ENCODE results near the gene KRTAP9-8. TPM values are rescaled to one million over a fixed set of nuclear protein-coding genes. Genes with fewer than 3 reads are reported as not detected.
"Not testable (repeated sequence)": the region's sequence is repeated elsewhere in the genome, so short reads cannot be mapped to it uniquely, and the experiment has no call there.

Gene KRTAP9-8
- total RNA-seq, 2 experiments from 2014 or later, result not detected

GRCh38 chr17:41232399-41233105 is 5.2 kb upstream of the KRTAP9-8 start, which contains the start of gene KRTAP9-3:
Gene KRTAP9-3, plus strand, starts transcription at chr17:41232449. Its CDS starts 53 bp downstream, at chr17:41232502.
- H3K27ac Mint-ChIP-seq; CTCF ChIA-PET; H3K36me3 Mint-ChIP-seq; H3K4me3 Mint-ChIP-seq; H3K9me3 Mint-ChIP-seq (ENCODE audit: low read depth); ATAC-seq; DNase-seq; H3K4me1 Mint-ChIP-seq: not testable (repeated sequence)
- H3K27me3 Mint-ChIP-seq, result peaks cover 34% of the 10 kb centered on the region

GRCh38 chr17:41237116-41237515 is 683 bp upstream of the KRTAP9-8 start:
- ATAC-seq; H3K9me3 Mint-ChIP-seq (ENCODE audit: low read depth); H3K4me3 Mint-ChIP-seq; H3K36me3 Mint-ChIP-seq; DNase-seq; CTCF ChIA-PET; H3K27ac Mint-ChIP-seq; H3K4me1 Mint-ChIP-seq: not testable (repeated sequence)
- peaks cover 42% of the 10 kb centered on the region for H3K27me3 Mint-ChIP-seq

GRCh38 chr17:41246995-41247787 is 9.4 kb downstream of the KRTAP9-8 start:
- CTCF ChIA-PET; H3K4me3 Mint-ChIP-seq; H3K27ac Mint-ChIP-seq; H3K36me3 Mint-ChIP-seq; ATAC-seq; H3K4me1 Mint-ChIP-seq; DNase-seq; H3K9me3 Mint-ChIP-seq (ENCODE audit: low read depth): not testable (repeated sequence)
- H3K27me3 Mint-ChIP-seq, result peaks cover 40% of the 10 kb centered on the region

GRCh38 chr17:41249637-41250240 is 11.9 kb downstream of the KRTAP9-8 start, which contains the start of gene KRTAP9-4:
Gene KRTAP9-4, plus strand, starts transcription at chr17:41249687. Its CDS starts 34 bp downstream, at chr17:41249721.
- H3K9me3 Mint-ChIP-seq (ENCODE audit: low read depth); H3K4me1 Mint-ChIP-seq; DNase-seq; H3K36me3 Mint-ChIP-seq; CTCF ChIA-PET; ATAC-seq; H3K4me3 Mint-ChIP-seq; H3K27ac Mint-ChIP-seq: not testable (repeated sequence)
- H3K27me3 Mint-ChIP-seq, result peaks cover 43% of the 10 kb centered on the region

- Mint-ChIP-seq H3K4me3 (no peak overlapping the region), H3K9me3 (ENCODE audit: low read depth) (no peaks in the 10 kb centered on the region), H3K27ac (no peak overlapping the region), H3K4me1 (no peaks in the 10 kb centered on the region), H3K36me3 (no peaks in the 10 kb centered on the region), H3K27me3 (peaks cover 44% of the 10 kb centered on the region)
- ATAC-seq (no peak), DNase-seq (no peak)
- CTCF ChIA-PET, result interaction anchor here (0.9 kb wide), 1 partner anchor 196 kb away, joined by 3 read pairs; no protein-coding TSS in a partner anchor
These were observed 13.5 kb downstream of the KRTAP9-8 start for GRCh38 chr17:41251261-41251660.

GRCh38 chr17:41254861-41255260 is 17.1 kb downstream of the KRTAP9-8 start:
- CTCF ChIA-PET, result no interaction called here
- H3K9me3 Mint-ChIP-seq (ENCODE audit: low read depth), result no peaks in the 10 kb centered on the region
- no peak for DNase-seq
- H3K4me1 Mint-ChIP-seq, result no peaks in the 10 kb centered on the region
- no peak overlapping the region for H3K4me3 Mint-ChIP-seq
- ATAC-seq, result no peak
- no peaks in the 10 kb centered on the region for H3K36me3 Mint-ChIP-seq
- peaks cover 65% of the 10 kb centered on the region for H3K27me3 Mint-ChIP-seq
- no peak overlapping the region for H3K27ac Mint-ChIP-seq

GRCh38 chr17:41255381-41256290 is 17.8 kb downstream of the KRTAP9-8 start, which contains the start of gene KRTAP9-9:
Gene KRTAP9-9, plus strand, starts transcription at chr17:41255384.
- peaks cover 66% of the 10 kb centered on the region for H3K27me3 Mint-ChIP-seq
- H3K9me3 Mint-ChIP-seq (ENCODE audit: low read depth); H3K4me1 Mint-ChIP-seq; CTCF ChIA-PET; H3K4me3 Mint-ChIP-seq; H3K27ac Mint-ChIP-seq; DNase-seq; ATAC-seq; H3K36me3 Mint-ChIP-seq: not testable (repeated sequence)

GRCh38 chr17:41256291-41256685 is 18.5 kb downstream of the KRTAP9-8 start:
- H3K36me3 Mint-ChIP-seq, result no peaks in the 10 kb centered on the region
- no peak overlapping the region for H3K4me3 Mint-ChIP-seq
- no peaks in the 10 kb centered on the region for H3K9me3 Mint-ChIP-seq (ENCODE audit: low read depth)
- H3K4me1 Mint-ChIP-seq, result no peaks in the 10 kb centered on the region
- DNase-seq (no peak), ATAC-seq (no peak)
- H3K27me3 Mint-ChIP-seq, result peaks cover 68% of the 10 kb centered on the region
- H3K27ac Mint-ChIP-seq, result no peak overlapping the region
- CTCF ChIA-PET, result no interaction called here

- CTCF ChIA-PET, result no interaction called here
- Mint-ChIP-seq H3K36me3 (no peaks in the 10 kb centered on the region), H3K4me1 (no peaks in the 10 kb centered on the region), H3K9me3 (ENCODE audit: low read depth) (no peaks in the 10 kb centered on the region), H3K27ac (no peak overlapping the region), H3K4me3 (no peak overlapping the region), H3K27me3 (peaks cover 68% of the 10 kb centered on the region)
- ATAC-seq (no peak), DNase-seq (no peak)
These were observed 20.6 kb downstream of the KRTAP9-8 start for GRCh38 chr17:41258406-41258805.

- H3K36me3 Mint-ChIP-seq, result no peaks in the 10 kb centered on the region
- CTCF ChIA-PET, result interaction anchor here (0.6 kb wide), 1 partner anchor 27 kb away, joined by 3 read pairs; no protein-coding TSS in a partner anchor
- H3K4me3 Mint-ChIP-seq, result no peak overlapping the region
- H3K4me1 Mint-ChIP-seq, result no peaks in the 10 kb centered on the region
- H3K9me3 Mint-ChIP-seq (ENCODE audit: low read depth), result no peaks in the 10 kb centered on the region
- ATAC-seq (no peak), DNase-seq (no peak)
- H3K27me3 Mint-ChIP-seq, result peaks cover 50% of the 10 kb centered on the region
- H3K27ac Mint-ChIP-seq, result no peak overlapping the region
These were observed 25.4 kb downstream of the KRTAP9-8 start for GRCh38 chr17:41263212-41263611.

- H3K9me3 Mint-ChIP-seq (ENCODE audit: low read depth), result no peaks in the 10 kb centered on the region
- CTCF ChIA-PET, result no interaction called here
- ATAC-seq (no peak), DNase-seq (no peak)
- H3K4me3 Mint-ChIP-seq, result no peak overlapping the region
- no peaks in the 10 kb centered on the region for H3K4me1 Mint-ChIP-seq
- no peaks in the 10 kb centered on the region for H3K36me3 Mint-ChIP-seq
- H3K27me3 Mint-ChIP-seq, result peaks cover 37% of the 10 kb centered on the region
- no peak overlapping the region for H3K27ac Mint-ChIP-seq
These were observed 26.8 kb downstream of the KRTAP9-8 start for GRCh38 chr17:41264599-41264998.

- CTCF ChIA-PET, result no interaction called here
- H3K27ac Mint-ChIP-seq, result no peak within 1 kb of the TSS
- ATAC-seq (no peak), DNase-seq (no peak)
- peaks cover 34% of the 10 kb centered on the region for H3K27me3 Mint-ChIP-seq
- no peaks in the 10 kb centered on the region for H3K36me3 Mint-ChIP-seq
- H3K4me3 Mint-ChIP-seq, result no peak within 1 kb of the TSS
- H3K4me1 Mint-ChIP-seq, result no peaks in the 10 kb centered on the region
- no peaks in the 10 kb centered on the region for H3K9me3 Mint-ChIP-seq (ENCODE audit: low read depth)
These were observed 27.3 kb downstream of the KRTAP9-8 start, which contains the start of gene KRTAP9-6 for GRCh38 chr17:41265078-41265477. Gene KRTAP9-6, plus strand, starts transcription at chr17:41265378. Its CDS starts 0 bp downstream, at chr17:41265378.

GRCh38 chr17:41267711-41268110 is 29.9 kb downstream of the KRTAP9-8 start:
- Mint-ChIP-seq H3K27ac (no peak overlapping the region), H3K4me1 (no peaks in the 10 kb centered on the region), H3K27me3 (peaks cover 10% of the 10 kb centered on the region), H3K4me3 (no peak overlapping the region), H3K36me3 (no peaks in the 10 kb centered on the region), H3K9me3 (ENCODE audit: low read depth) (no peaks in the 10 kb centered on the region)
- ATAC-seq, result no peak
- CTCF ChIA-PET, result no interaction called here
- no peak for DNase-seq
